ENCODE measurements around the gene COL9A3. TPM values are rescaled to one million over a fixed set of nuclear protein-coding genes. Genes with fewer than 3 reads are reported as not detected.
A peak's percentile ranks its signal among the peaks of the same experiment; 100 is the strongest.

COL9A3 gene
- total and polyA plus RNA-seq, 2 donors from 2014 or later = 2.3 to 4.3 TPM

DNA sequence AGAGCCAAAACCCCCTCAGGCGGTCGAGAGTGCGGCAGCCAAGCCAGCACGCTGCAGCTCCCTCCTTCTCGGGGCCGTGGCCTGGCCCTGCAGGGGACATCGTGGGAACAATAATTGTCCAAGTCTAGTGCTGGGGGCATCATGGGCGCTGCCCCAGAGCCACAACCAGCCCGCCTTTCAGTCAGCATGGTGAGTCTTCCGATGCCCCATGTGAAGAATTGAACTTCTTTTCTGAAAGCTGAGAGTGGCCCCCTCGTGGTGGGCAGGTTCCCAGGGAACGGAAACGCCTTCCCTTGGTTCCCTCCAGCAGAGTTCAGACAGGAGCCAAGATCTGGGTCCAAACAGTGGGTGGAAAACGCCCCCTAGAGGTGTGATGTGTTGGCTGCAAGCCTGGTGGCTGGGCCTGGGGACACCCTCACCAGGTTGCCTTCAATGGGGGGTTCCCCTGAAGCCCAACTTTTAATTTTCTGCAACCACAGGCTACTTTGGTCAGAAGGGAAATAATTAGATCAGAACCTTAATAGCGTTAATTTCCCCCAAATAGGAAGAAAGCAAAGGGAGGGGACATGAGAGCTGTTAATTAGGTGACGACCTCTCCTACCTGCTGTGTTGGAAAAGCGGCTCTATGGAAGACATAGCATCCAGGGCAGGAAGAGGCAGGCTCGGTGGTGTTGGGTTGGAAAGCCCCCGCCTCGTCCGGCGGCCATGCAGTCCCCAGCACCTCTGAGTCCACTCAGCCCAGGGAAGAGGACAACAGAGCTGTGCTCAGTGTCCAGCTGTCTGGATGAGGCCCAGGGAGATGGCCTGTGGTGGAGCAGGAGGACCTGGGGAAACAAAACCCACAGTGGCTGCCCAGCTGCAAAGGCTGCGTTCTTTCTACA lies 25.3 kb upstream of the COL9A3 start:
- DNase-seq = peak in 4 of 5 donors; percentile 92 to 96 (median 94)
- no peak overlapping the region for H3K4me3 ChIP-seq (ENCODE audit: low read length in 3 of 3)
- H3K9me3 ChIP-seq (ENCODE audit: control insufficient read depth in 2 of 3, insufficient read depth in 1 of 3, low read length in 3 of 3) = no peaks in the 10 kb centered on the region
- TF ChIP-seq, protein P1, sequence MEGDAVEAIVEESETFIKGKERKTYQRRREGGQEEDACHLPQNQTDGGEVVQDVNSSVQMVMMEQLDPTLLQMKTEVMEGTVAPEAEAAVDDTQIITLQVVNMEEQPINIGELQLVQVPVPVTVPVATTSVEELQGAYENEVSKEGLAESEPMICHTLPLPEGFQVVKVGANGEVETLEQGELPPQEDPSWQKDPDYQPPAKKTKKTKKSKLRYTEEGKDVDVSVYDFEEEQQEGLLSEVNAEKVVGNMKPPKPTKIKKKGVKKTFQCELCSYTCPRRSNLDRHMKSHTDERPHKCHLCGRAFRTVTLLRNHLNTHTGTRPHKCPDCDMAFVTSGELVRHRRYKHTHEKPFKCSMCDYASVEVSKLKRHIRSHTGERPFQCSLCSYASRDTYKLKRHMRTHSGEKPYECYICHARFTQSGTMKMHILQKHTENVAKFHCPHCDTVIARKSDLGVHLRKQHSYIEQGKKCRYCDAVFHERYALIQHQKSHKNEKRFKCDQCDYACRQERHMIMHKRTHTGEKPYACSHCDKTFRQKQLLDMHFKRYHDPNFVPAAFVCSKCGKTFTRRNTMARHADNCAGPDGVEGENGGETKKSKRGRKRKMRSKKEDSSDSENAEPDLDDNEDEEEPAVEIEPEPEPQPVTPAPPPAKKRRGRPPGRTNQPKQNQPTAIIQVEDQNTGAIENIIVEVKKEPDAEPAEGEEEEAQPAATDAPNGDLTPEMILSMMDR (IDR thresholded peaks at IDR 0.05; ENCODE audit: borderline replicate concordance, extremely low read depth, insufficient read depth) = peak; percentile 87
- no peak overlapping the region for H3K27ac ChIP-seq (ENCODE audit: low read depth in 2 of 2, low read length in 2 of 2)
- H3K9ac ChIP-seq (ENCODE audit: low read length in 3 of 3) = no peak overlapping the region
- H3K36me3 ChIP-seq (ENCODE audit: control insufficient read depth in 2 of 3, insufficient read depth in 3 of 3, low read length in 3 of 3) = no peaks in the 10 kb centered on the region
- peaks cover 0 to 8% (median 5%) of the 10 kb centered on the region in 3 donors for H3K4me1 ChIP-seq (ENCODE audit: control insufficient read depth in 2 of 3, insufficient read depth in 2 of 3, low read depth in 1 of 3, low read length in 3 of 3)
- intact Hi-C loops (cut with DNase I) = no loop called here
- H3K27me3 ChIP-seq (ENCODE audit: control insufficient read depth, insufficient read depth, low read length) = no peaks in the 10 kb centered on the region
- no peak for FAIRE-seq

DNA sequence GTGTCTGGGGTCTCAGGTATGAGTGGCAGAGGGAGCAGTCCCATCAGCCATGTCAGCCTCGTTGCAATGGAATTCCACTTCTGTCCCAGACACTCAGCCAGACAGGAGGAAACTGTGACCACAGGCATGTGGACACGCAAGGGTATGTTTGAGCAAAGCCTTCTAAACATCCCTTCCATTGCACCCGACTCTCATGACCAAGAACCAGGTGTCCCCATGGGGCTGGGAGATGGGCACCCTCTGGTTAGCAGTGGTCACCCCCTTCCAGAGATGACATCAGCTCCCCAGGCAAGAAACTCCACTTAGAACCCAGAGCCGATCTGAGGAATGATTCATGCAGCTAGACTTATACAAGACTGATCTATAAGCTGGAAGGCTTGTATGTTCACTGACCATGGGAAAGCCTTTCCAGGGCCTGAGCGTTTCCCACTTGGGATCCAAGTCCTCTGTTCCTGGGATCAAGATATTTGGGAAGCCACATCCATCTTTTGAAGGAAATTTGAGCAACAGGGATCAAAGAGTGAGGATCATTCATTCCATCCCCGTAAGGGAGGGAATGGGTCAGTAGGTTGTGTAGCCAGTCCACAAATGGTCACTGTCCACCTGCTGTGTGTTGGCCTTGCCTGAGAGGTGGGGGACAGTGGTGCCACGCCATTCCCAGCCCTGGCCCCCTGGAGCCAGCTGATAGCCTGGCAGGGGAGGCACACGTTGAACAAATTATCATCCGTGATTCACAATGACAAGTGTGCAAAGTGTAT lies 24.5 kb upstream of the COL9A3 start:
- H3K27ac ChIP-seq (ENCODE audit: low read depth in 2 of 2, low read length in 2 of 2) = no peak overlapping the region
- H3K9me3 ChIP-seq (ENCODE audit: control insufficient read depth in 2 of 3, insufficient read depth in 1 of 3, low read length in 3 of 3) = no peaks in the 10 kb centered on the region
- H3K4me1 ChIP-seq (ENCODE audit: control insufficient read depth in 2 of 3, insufficient read depth in 2 of 3, low read depth in 1 of 3, low read length in 3 of 3) = peaks cover 0 to 9% (median 8%) of the 10 kb centered on the region in 3 donors
- intact Hi-C loops (cut with DNase I) = no loop called here
- no peaks in the 10 kb centered on the region for H3K27me3 ChIP-seq (ENCODE audit: control insufficient read depth, insufficient read depth, low read length)
- H3K36me3 ChIP-seq (ENCODE audit: control insufficient read depth in 2 of 3, insufficient read depth in 3 of 3, low read length in 3 of 3) = no peaks in the 10 kb centered on the region
- no peak for FAIRE-seq
- no peak overlapping the region for H3K9ac ChIP-seq (ENCODE audit: low read length in 3 of 3)
- no peak overlapping the region for H3K4me3 ChIP-seq (ENCODE audit: low read length in 3 of 3)
- DNase-seq = no peak
- TF ChIP-seq, protein P1 (IDR thresholded peaks at IDR 0.05; ENCODE audit: borderline replicate concordance, extremely low read depth, insufficient read depth) = no peak

DNA sequence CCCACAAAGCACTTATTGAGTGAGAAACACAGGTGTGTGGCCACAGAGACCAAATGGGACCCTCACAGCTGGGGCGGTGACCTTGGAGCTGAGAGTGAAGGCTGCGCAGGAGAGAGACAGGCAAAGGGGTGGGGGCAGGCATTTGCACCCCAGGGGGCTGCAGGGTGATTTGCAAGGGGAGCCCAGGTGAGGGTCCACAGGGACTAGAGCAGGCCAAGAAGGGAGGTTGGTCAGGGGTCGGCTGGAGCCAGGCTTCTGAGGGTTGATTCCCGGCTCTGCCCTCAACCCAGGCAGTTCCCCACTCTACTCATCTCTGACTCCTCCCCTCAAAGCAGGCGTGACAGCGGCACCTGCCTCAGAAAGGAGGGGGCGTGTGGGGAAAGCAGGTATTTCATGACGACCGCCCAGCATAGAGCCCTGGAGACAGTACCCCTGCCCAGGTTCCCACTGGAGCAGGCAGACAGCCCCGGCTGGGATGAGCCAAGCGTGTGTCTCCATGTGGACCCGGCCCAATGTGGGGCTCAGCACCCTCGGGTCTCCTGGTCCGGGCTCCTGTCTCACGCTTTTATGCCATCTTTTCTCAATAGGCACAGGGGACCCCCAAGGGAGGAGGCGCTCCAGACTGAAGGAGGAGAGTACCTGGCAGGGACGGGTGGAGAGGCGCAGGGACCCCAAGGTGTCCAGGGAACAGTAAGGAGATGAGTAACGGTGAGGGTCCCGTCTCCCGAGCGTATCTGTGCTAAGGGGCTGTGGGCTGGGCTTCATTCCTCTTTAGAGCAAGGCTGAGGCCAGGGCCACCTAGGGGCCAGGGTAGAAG lies 23.7 kb upstream of the COL9A3 start:
- Histone ChIP-seq H3K36me3 (ENCODE audit: control insufficient read depth in 2 of 3, insufficient read depth in 3 of 3, low read length in 3 of 3) (no peaks in the 10 kb centered on the region), H3K9ac (ENCODE audit: low read length in 3 of 3) (no peak overlapping the region), H3K27me3 (ENCODE audit: control insufficient read depth, insufficient read depth, low read length) (no peaks in the 10 kb centered on the region), H3K4me1 (ENCODE audit: control insufficient read depth in 2 of 3, insufficient read depth in 2 of 3, low read depth in 1 of 3, low read length in 3 of 3) (peaks cover 0 to 16% (median 8%) of the 10 kb centered on the region in 3 donors), H3K4me3 (ENCODE audit: low read length in 3 of 3) (no peak overlapping the region), H3K9me3 (ENCODE audit: control insufficient read depth in 2 of 3, insufficient read depth in 1 of 3, low read length in 3 of 3) (no peaks in the 10 kb centered on the region), H3K27ac (ENCODE audit: low read depth in 2 of 2, low read length in 2 of 2) (peak overlapping the region in 1 of 2 donors; percentile 84)
- intact Hi-C loops (cut with DNase I) = no loop called here
- peak in 1 of 5 donors; percentile 80 for DNase-seq
- FAIRE-seq = no peak
- TF ChIP-seq, protein P1 (IDR thresholded peaks at IDR 0.05; ENCODE audit: borderline replicate concordance, extremely low read depth, insufficient read depth) = no peak

All from kidney (tissue), 14 donors.